Peyer's patch (tissue), 4 donors: Measurements from ENCODE around the gene PHACTR3. TPM values are rescaled to one million over a fixed set of nuclear protein-coding genes. Genes with fewer than 3 reads are reported as not detected.
A peak's percentile ranks its signal among the peaks of the same experiment; 100 is the strongest.

Experiments
- DNase-seq, 3 donors: peaks; one replicate each; pipeline ENCODE4 v3.0.0-alpha.2; 2017 to 2019
- H3K27ac ChIP-seq, 4 donors: fragments of 200-600 bp; sonication (generic); one replicate each; pipeline ENCODE4 v1.5.1; 2016 to 2019
- H3K27me3 ChIP-seq, 2 donors: fragments of 200-600 bp; sonication (generic); one replicate each; pipeline ENCODE4 v1.5.1; 2019
- H3K36me3 ChIP-seq, 3 donors: fragments of 200-600 bp; sonication (generic); one replicate each; pipeline ENCODE4 v1.5.1; 2016 to 2019
- H3K4me1 ChIP-seq, 4 donors: fragments of 200-600 bp; sonication (generic); one replicate each; pipeline ENCODE4 v1.5.1; 2016 to 2019
- H3K4me3 ChIP-seq, 4 donors: fragments of 200-600 bp; sonication (generic); 1 replicate in 3 of 4; 2 replicates in 1 of 4; pipeline ENCODE4 v1.5.1; 2016 to 2019; ENCODE audit warnings: mild to moderate bottlenecking in 1 of 4
- H3K9me3 ChIP-seq, 4 donors: fragments of 200-600 bp; sonication (generic); one replicate each; pipeline ENCODE4 v1.5.1; 2016 to 2019; ENCODE audit warnings: mild to moderate bottlenecking in 1 of 4
- POLR2A ChIP-seq, 2 donors: fragments of 450-650 bp; IDR thresholded peaks; one replicate each; pipeline ENCODE4 v1.5.1; 2017; ENCODE audit warnings: antibody characterized with exemption in 2 of 2, mild to moderate bottlenecking in 2 of 2, moderate library complexity in 2 of 2
- total RNA-seq, 4 donors: library from RNA; depleted of rRNA; stranded (reverse); fragments of >200 nt; gene quantifications; one replicate each; pipeline ENCODE4 v1.1.0, GENCODE V29; 2016
- TF ChIP-seq, protein P1 (sequence below), 6 experiments: fragments of 450-650 bp in 4 of 6; fragments of 200-600 bp in 2 of 6; sonication (generic) in 1 of 6; IDR thresholded peaks; one replicate each; pipeline ENCODE4 v1.5.1; 2017 to 2019; ENCODE audit warnings: antibody characterized with exemption in 6 of 6, mild to moderate bottlenecking in 3 of 6, moderate library complexity in 1 of 6

The PHACTR3 gene
- total RNA-seq, 4 donors from 2014 or later: 14.9 to 31.5 (median 22.9) TPM

DNA sequence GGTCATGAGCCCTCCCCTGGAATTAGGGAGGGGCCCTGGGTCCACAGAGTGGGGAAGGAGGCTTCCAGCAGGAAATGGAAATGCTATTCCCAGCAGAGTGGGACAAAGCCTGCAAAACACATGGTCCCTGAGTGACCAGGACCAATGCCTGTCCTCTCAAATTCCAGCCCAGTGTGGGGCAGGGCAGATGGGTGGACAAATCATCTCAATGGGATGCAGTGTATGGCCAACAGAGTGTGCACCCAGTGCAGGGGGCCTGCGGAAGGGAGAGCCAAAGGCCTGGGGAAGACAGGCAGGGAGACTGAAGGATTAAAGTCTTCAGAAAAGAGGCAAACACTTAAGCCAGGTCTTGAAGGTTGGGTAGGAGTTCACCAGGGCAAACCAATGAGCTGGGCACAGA is 28.7 kb upstream of the PHACTR3 start:
- no peaks in the 10 kb centered on the region for H3K27me3 ChIP-seq
- no peak overlapping the region for H3K27ac ChIP-seq
- no peak for DNase-seq
- H3K4me1 ChIP-seq: no peaks in the 10 kb centered on the region
- H3K9me3 ChIP-seq: no peaks in the 10 kb centered on the region
- H3K36me3 ChIP-seq: no peaks in the 10 kb centered on the region
- no peak overlapping the region for H3K4me3 ChIP-seq
- TF ChIP-seq, protein P1, sequence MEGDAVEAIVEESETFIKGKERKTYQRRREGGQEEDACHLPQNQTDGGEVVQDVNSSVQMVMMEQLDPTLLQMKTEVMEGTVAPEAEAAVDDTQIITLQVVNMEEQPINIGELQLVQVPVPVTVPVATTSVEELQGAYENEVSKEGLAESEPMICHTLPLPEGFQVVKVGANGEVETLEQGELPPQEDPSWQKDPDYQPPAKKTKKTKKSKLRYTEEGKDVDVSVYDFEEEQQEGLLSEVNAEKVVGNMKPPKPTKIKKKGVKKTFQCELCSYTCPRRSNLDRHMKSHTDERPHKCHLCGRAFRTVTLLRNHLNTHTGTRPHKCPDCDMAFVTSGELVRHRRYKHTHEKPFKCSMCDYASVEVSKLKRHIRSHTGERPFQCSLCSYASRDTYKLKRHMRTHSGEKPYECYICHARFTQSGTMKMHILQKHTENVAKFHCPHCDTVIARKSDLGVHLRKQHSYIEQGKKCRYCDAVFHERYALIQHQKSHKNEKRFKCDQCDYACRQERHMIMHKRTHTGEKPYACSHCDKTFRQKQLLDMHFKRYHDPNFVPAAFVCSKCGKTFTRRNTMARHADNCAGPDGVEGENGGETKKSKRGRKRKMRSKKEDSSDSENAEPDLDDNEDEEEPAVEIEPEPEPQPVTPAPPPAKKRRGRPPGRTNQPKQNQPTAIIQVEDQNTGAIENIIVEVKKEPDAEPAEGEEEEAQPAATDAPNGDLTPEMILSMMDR (IDR thresholded peaks at IDR 0.05): no peak
- no peak for TF ChIP-seq POLR2A (IDR thresholded peaks at IDR 0.05)

DNA sequence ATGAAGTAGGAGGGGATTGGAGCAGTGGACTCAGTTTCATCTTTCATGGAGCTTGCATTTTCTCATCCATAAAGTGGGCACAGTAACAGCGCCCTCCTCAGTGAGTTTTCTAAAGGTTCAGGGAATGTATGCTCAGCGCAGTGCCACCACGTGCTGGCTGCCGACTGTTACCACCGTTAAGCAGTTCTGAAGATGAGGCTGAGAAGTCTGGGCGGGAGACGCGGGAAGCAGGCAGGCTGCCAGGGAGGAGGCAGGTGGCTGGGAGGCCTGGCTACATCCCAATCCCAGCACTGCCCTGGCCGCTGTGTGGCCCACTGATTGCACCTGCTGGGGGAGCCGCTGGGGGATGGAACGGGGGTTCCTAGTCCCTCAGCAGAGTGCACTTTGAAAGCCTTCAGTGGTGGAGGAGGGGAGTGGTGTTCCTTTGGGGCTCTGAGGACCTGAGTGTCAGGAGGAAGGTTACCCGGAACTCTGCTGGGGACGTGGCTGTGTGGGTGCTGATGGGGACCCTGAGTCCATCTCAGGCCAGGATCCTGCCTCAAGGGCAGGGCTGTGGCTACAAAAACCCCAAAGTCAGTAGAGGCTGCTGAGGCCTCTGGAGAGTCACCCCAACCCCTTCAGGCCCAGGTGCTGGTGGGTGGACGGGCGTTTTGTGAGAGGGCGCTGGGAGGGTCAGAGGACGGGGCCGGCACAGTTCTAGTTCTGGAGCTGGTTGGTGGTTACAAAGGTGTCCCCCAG is 28.0 kb upstream of the PHACTR3 start:
- TF ChIP-seq POLR2A (IDR thresholded peaks at IDR 0.05): no peak
- TF ChIP-seq, protein P1 (IDR thresholded peaks at IDR 0.05): no peak
- H3K27me3 ChIP-seq: no peaks in the 10 kb centered on the region

DNA sequence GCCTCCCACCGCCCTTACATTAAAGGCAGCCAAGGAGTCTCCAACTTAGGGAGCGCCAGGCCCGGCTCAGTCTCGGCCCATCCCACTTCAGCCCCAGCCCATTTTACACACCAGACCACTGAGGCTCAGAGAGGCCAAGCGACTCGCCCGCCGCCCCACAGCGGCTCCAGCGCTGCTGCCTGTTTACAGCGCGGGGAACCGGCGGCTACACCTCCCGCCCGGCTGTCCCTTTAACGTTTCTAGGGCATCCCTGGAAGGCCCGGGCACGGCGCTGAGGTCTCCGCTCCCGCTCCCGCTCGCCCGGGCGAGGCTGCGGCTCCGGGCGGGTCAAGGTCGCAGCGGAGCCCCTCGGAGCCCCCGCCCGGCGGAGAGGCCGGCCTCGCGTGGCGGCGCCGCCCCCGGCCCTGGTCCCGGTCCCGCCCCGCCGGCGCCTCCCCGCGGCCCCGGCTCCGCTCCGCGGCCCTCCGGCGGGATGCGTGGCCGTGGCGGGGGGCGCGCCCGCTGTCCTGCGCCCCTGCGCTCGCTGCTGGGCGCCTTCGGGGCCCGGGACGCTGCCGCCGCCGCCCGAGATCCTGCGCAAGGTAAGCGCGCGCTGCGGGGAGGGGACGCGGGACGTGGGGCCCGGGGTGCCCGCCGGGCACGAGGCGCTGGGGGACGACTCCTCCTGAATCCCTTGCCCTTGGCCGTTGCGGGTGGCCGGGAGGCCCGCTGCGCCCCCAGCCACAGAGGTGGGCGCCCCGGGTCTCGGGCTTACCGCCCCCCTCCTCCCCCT is 27.1 kb upstream of the PHACTR3 start:
- Histone ChIP-seq H3K36me3 (no peaks in the 10 kb centered on the region), H3K4me1 (no peaks in the 10 kb centered on the region), H3K27ac (no peak overlapping the region), H3K27me3 (no peaks in the 10 kb centered on the region), H3K4me3 (peak overlapping the region in 3 of 4 donors; percentile 24 to 32 (median 26)), H3K9me3 (no peaks in the 10 kb centered on the region)
- no peak for TF ChIP-seq POLR2A (IDR thresholded peaks at IDR 0.05)
- TF ChIP-seq, protein P1 (IDR thresholded peaks at IDR 0.05): no peak
- DNase-seq: no peak

More for the DNA sequence above, 28.0 kb upstream of the PHACTR3 start:
- Histone ChIP-seq H3K4me3 (no peak overlapping the region), H3K27ac (no peak overlapping the region), H3K4me1 (no peaks in the 10 kb centered on the region), H3K9me3 (no peaks in the 10 kb centered on the region), H3K36me3 (no peaks in the 10 kb centered on the region)
- no peak for DNase-seq

DNA sequence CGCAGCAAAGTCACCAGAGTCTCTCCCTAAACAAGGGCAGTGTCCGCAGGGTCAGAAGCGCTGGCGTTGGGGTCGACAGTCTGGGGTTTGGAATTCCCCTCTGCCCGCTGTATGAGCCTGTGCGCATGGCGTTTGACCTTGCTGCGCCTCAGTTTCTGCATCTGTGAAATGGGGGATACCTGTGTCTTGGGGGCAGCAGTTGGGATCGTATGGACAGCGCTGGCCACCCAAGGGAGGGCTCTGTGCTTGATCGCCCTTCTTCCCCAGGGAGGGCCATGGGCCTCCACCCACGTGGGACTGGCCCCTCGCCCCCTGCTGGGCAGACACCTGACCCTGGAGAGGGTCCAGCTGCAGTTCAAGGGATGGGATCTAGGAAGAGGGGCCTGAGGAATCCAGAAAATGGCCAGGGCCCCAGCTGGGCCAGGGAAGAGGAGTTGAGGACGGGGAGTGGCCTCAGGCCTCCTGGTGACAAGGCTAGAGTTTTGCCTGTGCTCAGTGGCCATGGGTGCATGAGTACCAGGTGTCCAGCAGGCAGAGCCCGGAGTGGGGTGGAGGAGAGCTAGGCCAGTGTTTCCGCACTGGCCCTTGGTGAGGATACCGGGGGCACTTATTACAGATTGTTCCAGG is 26.4 kb upstream of the PHACTR3 start:
- H3K9me3 ChIP-seq: no peaks in the 10 kb centered on the region
- H3K4me3 ChIP-seq: peak overlapping the region in 3 of 4 donors; percentile 24 to 29 (median 26)
- H3K4me1 ChIP-seq: no peaks in the 10 kb centered on the region
- H3K27me3 ChIP-seq: no peaks in the 10 kb centered on the region
- H3K36me3 ChIP-seq: no peaks in the 10 kb centered on the region
- no peak overlapping the region for H3K27ac ChIP-seq
- no peak for DNase-seq
- TF ChIP-seq, protein P1 (IDR thresholded peaks at IDR 0.05): no peak
- TF ChIP-seq POLR2A (IDR thresholded peaks at IDR 0.05): no peak

DNA sequence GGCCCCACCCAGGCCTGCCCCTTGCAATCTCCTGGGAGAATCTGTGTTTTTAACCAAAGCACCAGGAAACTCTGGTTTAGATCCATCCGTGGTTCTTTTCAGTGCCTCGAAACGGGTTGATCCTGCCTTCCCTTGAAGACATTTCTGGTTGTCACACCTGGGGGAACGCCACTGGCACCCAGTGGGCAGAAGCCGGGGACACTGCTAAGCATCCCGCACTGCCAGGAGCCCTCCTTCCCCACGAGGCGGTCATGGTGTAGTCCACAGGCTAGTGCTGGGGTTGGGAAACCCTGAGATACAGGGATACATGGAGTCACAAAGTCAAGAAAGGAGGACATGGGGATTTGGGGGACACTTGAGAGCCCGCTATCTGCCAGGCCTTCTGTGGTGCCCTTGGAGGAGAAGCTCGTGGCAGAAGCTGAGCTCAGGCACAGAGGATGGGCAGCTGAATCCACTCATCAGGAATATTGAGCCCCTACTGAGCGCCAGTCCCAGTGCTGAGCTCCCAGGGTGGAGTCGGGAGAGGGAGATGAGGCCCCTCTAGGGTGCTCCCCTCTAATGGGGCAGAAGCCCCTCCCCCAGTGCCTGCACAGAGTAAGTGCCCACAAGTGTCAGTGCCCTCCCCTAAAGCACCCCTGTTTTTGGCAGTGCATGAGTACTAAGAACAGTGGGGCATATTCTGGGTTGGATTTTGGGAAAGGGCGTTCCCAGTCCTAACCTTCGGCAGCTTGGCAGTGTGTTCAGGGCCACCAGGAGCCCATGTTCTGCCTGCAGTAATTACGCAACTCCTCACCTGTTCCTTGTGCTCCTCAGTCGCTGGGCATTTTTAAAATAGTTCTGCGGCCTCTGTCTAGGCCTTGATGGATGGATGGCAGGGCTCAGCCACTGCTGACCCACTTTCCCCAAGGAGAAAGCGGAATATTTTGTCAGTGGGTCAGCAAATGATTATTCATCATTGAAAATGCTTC is 25.6 kb upstream of the PHACTR3 start:
- Histone ChIP-seq H3K4me1 (no peaks in the 10 kb centered on the region), H3K27me3 (no peaks in the 10 kb centered on the region), H3K9me3 (no peaks in the 10 kb centered on the region), H3K4me3 (no peak overlapping the region), H3K27ac (no peak overlapping the region), H3K36me3 (no peaks in the 10 kb centered on the region)
- DNase-seq: no peak
- TF ChIP-seq, protein P1 (IDR thresholded peaks at IDR 0.05): no peak
- no peak for TF ChIP-seq POLR2A (IDR thresholded peaks at IDR 0.05)
